H1 (cell line): ENCODE data around the gene OTX2. TPM values are rescaled to one million over a fixed set of nuclear protein-coding genes. Genes with fewer than 3 reads are reported as not detected.
A peak's percentile ranks its signal among the peaks of the same experiment; 100 is the strongest.

ENCODE experiments used
- ASH2L ChIP-seq: fragments of 200-600, 300-600 bp; sonication (generic); IDR thresholded peaks from one replicate; pipeline ENCODE4 v1.7.1; 2017; ENCODE audit warnings: low read length
- BACH1 ChIP-seq: IDR thresholded peaks from 2 replicates; pipeline ENCODE4 v1.6.1; 2012; ENCODE audit warnings: low read length, improper control_type of control experiment
- CHD2 ChIP-seq: IDR thresholded peaks from 2 replicates; pipeline ENCODE4 v1.6.1; 2012; ENCODE audit warnings: low read length, improper control_type of control experiment
- CREB1 ChIP-seq: IDR thresholded peaks from 2 replicates; pipeline ENCODE4 v1.6.1; 2012; ENCODE audit warnings: inconsistent platforms
- CTBP2 ChIP-seq: IDR thresholded peaks from 2 replicates; pipeline ENCODE4 v1.7.0; 2011; ENCODE audit warnings: borderline replicate concordance, mild to moderate bottlenecking, moderate library complexity, mixed read lengths, low read length; ENCODE audit not compliant: insufficient read depth, insufficient read length
- GABPA ChIP-seq: IDR thresholded peaks from 2 replicates; pipeline ENCODE4 v1.6.1; 2011; ENCODE audit warnings: mild to moderate bottlenecking, low read length, moderate library complexity, borderline replicate concordance; ENCODE audit not compliant: insufficient read depth
- HDAC6 ChIP-seq: IDR thresholded peaks from one replicate; pipeline ENCODE4 v1.7.1; 2012; ENCODE audit warnings: low read depth, mild to moderate bottlenecking, inconsistent platforms, low read length, moderate library complexity
- JUN ChIP-seq: IDR thresholded peaks from 2 replicates; pipeline ENCODE4 v1.6.1; 2011; ENCODE audit warnings: low read depth, mild to moderate bottlenecking, improper control_type of control experiment, low read length
- KDM4A ChIP-seq: IDR thresholded peaks from one replicate; pipeline ENCODE4 v1.7.1; 2012; ENCODE audit warnings: low read depth, mild to moderate bottlenecking, moderate library complexity, low read length, inconsistent platforms; ENCODE audit not compliant: severe bottlenecking
- MAFK ChIP-seq: IDR thresholded peaks from 2 replicates; pipeline ENCODE4 v1.6.1; 2012; ENCODE audit warnings: low read depth, mild to moderate bottlenecking, improper control_type of control experiment, low read length
- NANOG ChIP-seq: IDR thresholded peaks from 2 replicates; pipeline ENCODE4 v1.6.1; 2011; ENCODE audit warnings: low read length, low read depth, mild to moderate bottlenecking, inconsistent platforms; ENCODE audit not compliant: insufficient read depth, poor library complexity, severe bottlenecking
- RAD21 ChIP-seq, 2 experiments: IDR thresholded peaks in 1 of 2; conservative IDR thresholded peaks in 1 of 2; 2 replicates each; pipeline ENCODE4 v1.6.1; 2011; ENCODE audit warnings: low read depth in 2 of 2, low read length in 2 of 2, improper control_type of control experiment in 1 of 2, inconsistent platforms in 1 of 2, mild to moderate bottlenecking in 1 of 2, moderate library complexity in 1 of 2
- SAP30 ChIP-seq: fragments of 300-600 bp; sonication (generic); IDR thresholded peaks from 2 replicates; pipeline ENCODE4 v1.7.1; 2012; ENCODE audit warnings: low read length, moderate library complexity, mild to moderate bottlenecking, inconsistent platforms; ENCODE audit not compliant: insufficient read depth, insufficient replicate concordance
- SIN3A ChIP-seq, 2 experiments: IDR thresholded peaks in 1 of 2; conservative IDR thresholded peaks in 1 of 2; 2 replicates each; pipeline ENCODE4 v1.6.1; 2011 to 2012; ENCODE audit warnings: low read length in 2 of 2, improper control_type of control experiment in 1 of 2, low read depth in 1 of 2, mild to moderate bottlenecking in 1 of 2
- SP1 ChIP-seq: IDR thresholded peaks from 2 replicates; pipeline ENCODE4 v1.6.1; 2011; ENCODE audit warnings: low read depth, low read length
- SRF ChIP-seq: IDR thresholded peaks from 2 replicates; pipeline ENCODE4 v1.6.1; 2011; ENCODE audit warnings: mild to moderate bottlenecking, low read depth, low read length, moderate library complexity
- TAF1 ChIP-seq: IDR thresholded peaks from 2 replicates; pipeline ENCODE4 v1.6.1; 2011; ENCODE audit warnings: mild to moderate bottlenecking, low read depth, low read length
- TCF12 ChIP-seq: IDR thresholded peaks from 2 replicates; pipeline ENCODE4 v1.6.1; 2011; ENCODE audit warnings: low read depth, mild to moderate bottlenecking, low read length
- TEAD4 ChIP-seq: IDR thresholded peaks from 2 replicates; pipeline ENCODE4 v1.6.1; 2012; ENCODE audit warnings: low read depth, low read length, inconsistent platforms, mixed read lengths
- YY1 ChIP-seq: IDR thresholded peaks from 2 replicates; pipeline ENCODE4 v1.6.1; 2011; ENCODE audit warnings: low read depth, mild to moderate bottlenecking, low read length
- ZNF274 ChIP-seq: IDR thresholded peaks from 2 replicates; pipeline ENCODE4 v1.7.0; 2012; ENCODE audit warnings: low read length, borderline replicate concordance; ENCODE audit errors: extremely low read depth
- polyA plus RNA-seq, 7 experiments: library from polyadenylated mRNA; depleted of rRNA in 3 of 7; stranded (reverse) in 5 of 7; unstranded in 2 of 7; fragments of >200 nt in 5 of 7; fragments of 200-250 nt in 2 of 7; gene quantifications; 1 replicate in 5 of 7; 2 replicates in 1 of 7; 4 replicates in 1 of 7; pipeline versions ENCODE4 v1.2.1 to v1.2.3, GENCODE V29; 2011 to 2013; ENCODE audit warnings: missing spikeins in 2 of 7, mixed read lengths in 2 of 7
- total RNA-seq: library from RNA; stranded (reverse); fragmentation: NEBNext Ultra II Directional; extraction: Animal tissue kit (Norgen Biotek cat#: 25700); gene quantifications from 2 replicates; pipeline ENCODE4 v1.2.1, GENCODE V29; 2021
- TF ChIP-seq, protein P1 (sequence below): IDR thresholded peaks from 2 replicates; pipeline ENCODE4 v1.6.1; 2012; ENCODE audit warnings: low read length, inconsistent platforms
- TF ChIP-seq, protein P2 (sequence below): IDR thresholded peaks from 2 replicates; pipeline ENCODE4 v1.6.1; 2011; ENCODE audit warnings: low read length, improper control_type of control experiment

OTX2 gene
- total and polyA plus RNA-seq, 2 of the 8 experiments (the other 6 are each of a cell fraction or from before 2014, with no cell fraction given), result 33.9 to 155 TPM

DNA sequence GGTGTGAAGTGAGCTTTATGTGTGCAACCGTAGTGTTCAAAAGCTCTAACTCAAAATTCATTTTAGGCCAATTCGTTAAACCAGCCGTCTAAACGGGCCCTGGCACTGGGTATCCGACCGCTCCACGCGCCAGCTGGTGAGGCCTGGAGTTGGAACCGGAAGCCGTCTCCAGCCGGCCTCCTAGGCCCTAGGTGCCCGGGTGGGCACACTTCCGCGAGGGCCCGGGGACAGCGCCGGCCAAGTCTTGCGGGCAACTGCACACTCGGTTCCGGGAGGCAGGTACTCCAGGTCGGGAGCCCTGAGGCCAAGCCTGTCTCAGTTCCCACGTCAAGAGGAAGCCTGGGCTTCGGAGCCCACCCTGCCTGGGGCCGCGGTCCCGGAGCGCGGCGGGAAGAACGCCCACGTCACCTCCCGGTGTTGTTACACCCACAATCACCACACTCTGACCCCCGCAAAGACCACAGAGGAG lies 16.2 kb downstream of the OTX2 start (continued):
- no peak for TF ChIP-seq TEAD4
- TF ChIP-seq TAF1, result peak; percentile 65
- TF ChIP-seq NANOG, result no peak
- TF ChIP-seq BACH1, result no peak
- TF ChIP-seq SRF, result peak; percentile 57; the same call in 1 of the 2 replicates
- TF ChIP-seq CHD2, result no peak
- no peak for TF ChIP-seq KDM4A
- no peak for TF ChIP-seq TCF12
- peak; percentile 37; the same call in 1 of the 2 replicates for TF ChIP-seq YY1
- TF ChIP-seq ASH2L, result peak; percentile 19
- no peak for TF ChIP-seq SP1
- no peak; a peak in 1 of 4 replicates for TF ChIP-seq RAD21 (IDR thresholded peaks at IDR 0.05 in 1 of 2, conservative IDR thresholded peaks at IDR 0.05 in 1 of 2; ENCODE audit: low read depth in 2 of 2, low read length in 2 of 2)
- TF ChIP-seq CREB1, result peak; percentile 49; the same call in 1 of the 2 replicates
- peak; percentile 99 for TF ChIP-seq GABPA
- no peak for TF ChIP-seq JUN
- TF ChIP-seq, protein P1, sequence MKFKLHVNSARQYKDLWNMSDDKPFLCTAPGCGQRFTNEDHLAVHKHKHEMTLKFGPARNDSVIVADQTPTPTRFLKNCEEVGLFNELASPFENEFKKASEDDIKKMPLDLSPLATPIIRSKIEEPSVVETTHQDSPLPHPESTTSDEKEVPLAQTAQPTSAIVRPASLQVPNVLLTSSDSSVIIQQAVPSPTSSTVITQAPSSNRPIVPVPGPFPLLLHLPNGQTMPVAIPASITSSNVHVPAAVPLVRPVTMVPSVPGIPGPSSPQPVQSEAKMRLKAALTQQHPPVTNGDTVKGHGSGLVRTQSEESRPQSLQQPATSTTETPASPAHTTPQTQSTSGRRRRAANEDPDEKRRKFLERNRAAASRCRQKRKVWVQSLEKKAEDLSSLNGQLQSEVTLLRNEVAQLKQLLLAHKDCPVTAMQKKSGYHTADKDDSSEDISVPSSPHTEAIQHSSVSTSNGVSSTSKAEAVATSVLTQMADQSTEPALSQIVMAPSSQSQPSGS, result no peak
- TF ChIP-seq SAP30, result no peak
- TF ChIP-seq MAFK, result no peak
- TF ChIP-seq, protein P2, sequence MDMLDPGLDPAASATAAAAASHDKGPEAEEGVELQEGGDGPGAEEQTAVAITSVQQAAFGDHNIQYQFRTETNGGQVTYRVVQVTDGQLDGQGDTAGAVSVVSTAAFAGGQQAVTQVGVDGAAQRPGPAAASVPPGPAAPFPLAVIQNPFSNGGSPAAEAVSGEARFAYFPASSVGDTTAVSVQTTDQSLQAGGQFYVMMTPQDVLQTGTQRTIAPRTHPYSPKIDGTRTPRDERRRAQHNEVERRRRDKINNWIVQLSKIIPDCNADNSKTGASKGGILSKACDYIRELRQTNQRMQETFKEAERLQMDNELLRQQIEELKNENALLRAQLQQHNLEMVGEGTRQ, result no peak
- peak in 1 of 2 experiments; percentile 38; a peak in 1 of 4 replicates for TF ChIP-seq SIN3A (conservative IDR thresholded peaks at IDR 0.05 in 1 of 2, IDR thresholded peaks at IDR 0.05 in 1 of 2; ENCODE audit: low read depth in 1 of 2, low read length in 2 of 2)
- TF ChIP-seq CTBP2, result no peak
- TF ChIP-seq HDAC6, result no peak
- TF ChIP-seq ZNF274, result no peak
